A549 (cell line): ENCODE results near the gene PCDHA2. TPM values are rescaled to one million over a fixed set of nuclear protein-coding genes. Genes with fewer than 3 reads are reported as not detected.
"Not testable (repeated sequence)": the region's sequence is repeated elsewhere in the genome, so short reads cannot be mapped to it uniquely, and the experiment has no call there.

Experiments
- ATAC-seq, 2 experiments: fragments of 200-7000 bp in 1 of 2; fragments of >200 bp in 1 of 2; cut with Nextera tagmentation in 1 of 2; cut with Tn5 transposase in 1 of 2; 3 replicates each; pipeline versions ENCODE4 v1.8.0 to v1.9.1; 2018 to 2020; ENCODE audit warnings: mild to moderate bottlenecking in 1 of 2, moderate library complexity in 1 of 2
- CTCF ChIA-PET: fragments of 300-600 bp; sonication (Branson Sonifier 250); formaldehyde crosslinking; extraction: SDS; loops from one replicate; lab custom pipeline; 2021; ENCODE audit warnings: antibody characterized with exemption, inconsistent platforms; lab: Yijun Ruan, JAX
- POLR2A ChIA-PET: fragments of 350-600 bp; formaldehyde crosslinking; extraction: SDS; loops from one replicate; lab custom pipeline; 2021; ENCODE audit warnings: antibody characterized with exemption, inconsistent platforms; lab: Yijun Ruan, JAX
- DNase-seq, 2 experiments: peaks; one replicate each; pipeline versions ENCODE4 v3.0.0 to v3.0.0-alpha.2; 2011 to 2016; ENCODE audit warnings: low read depth in 1 of 2, low spot score in 1 of 2
- FAIRE-seq: peaks from 2 replicates; lab custom pipeline; 2011; peaks lifted over from hg19 to GRCh38; lab: Jason Lieb, UNC
- H3K27ac ChIP-seq, 2 experiments: fragments of >200 bp; sonication (Bioruptor Twin); formaldehyde crosslinking; 3 replicates each; pipeline ENCODE4 v1.5.1; 2016 to 2017
- H3K4me1 ChIP-seq: fragments of >200 bp; sonication (Bioruptor Twin); formaldehyde crosslinking; 3 replicates; pipeline ENCODE4 v1.6.1; 2016
- H3K4me2 ChIP-seq: fragments of >200 bp; sonication (Bioruptor Twin); formaldehyde crosslinking; 3 replicates; pipeline ENCODE4 v1.6.1; 2016
- H3K4me3 ChIP-seq: fragments of >200 bp; sonication (Bioruptor Twin); formaldehyde crosslinking; 3 replicates; pipeline ENCODE4 v1.5.1; 2016
- H3K9me3 ChIP-seq: fragments of >200 bp; sonication (Bioruptor Twin); formaldehyde crosslinking; 3 replicates; pipeline ENCODE4 v1.6.1; 2016
- CEBPB ChIP-seq, 2 experiments: fragments of >200 bp in 1 of 2; sonication (Bioruptor Twin) in 1 of 2; formaldehyde crosslinking in 1 of 2; IDR thresholded peaks; 2 replicates each; pipeline ENCODE4 v1.6.1; 2012 to 2016
- ESRRA ChIP-seq: fragments of 150-350 bp; IDR thresholded peaks from 2 replicates; pipeline ENCODE4 v1.6.1; 2014; ENCODE audit warnings: mild to moderate bottlenecking, low read length, borderline replicate concordance
- FOSL2 ChIP-seq, 2 experiments: fragments of 450-650 bp in 1 of 2; fragments of >200 bp in 1 of 2; sonication (Bioruptor Twin) in 1 of 2; formaldehyde crosslinking; IDR thresholded peaks; 2 replicates each; pipeline versions ENCODE4 v1.5.0 to v1.6.1; 2016 to 2020; ENCODE audit warnings: mild to moderate bottlenecking in 1 of 2, moderate library complexity in 1 of 2
- FOXS1 ChIP-seq: fragments of 250-450 bp; sonication (Bioruptor Pico); IDR thresholded peaks from 2 replicates; pipeline ENCODE4 v1.5.0; 2020; ENCODE audit warnings: mild to moderate bottlenecking, moderate library complexity
- GATA3 ChIP-seq: IDR thresholded peaks from 2 replicates; pipeline ENCODE4 v1.6.1; 2012; ENCODE audit warnings: borderline replicate concordance
- HDAC2 ChIP-seq: fragments of 200-600 bp; sonication (generic); IDR thresholded peaks from 2 replicates; pipeline ENCODE4 v1.6.1; 2016
- HOXB13 ChIP-seq: fragments of 250-450 bp; sonication (Bioruptor Pico); IDR thresholded peaks from 2 replicates; pipeline ENCODE4 v1.5.0; 2020; ENCODE audit warnings: low read depth, mild to moderate bottlenecking, moderate library complexity
- JUNB ChIP-seq: fragments of >200 bp; sonication (Bioruptor Twin); formaldehyde crosslinking; IDR thresholded peaks from 2 replicates; pipeline ENCODE4 v1.6.1; 2016
- NPAS2 ChIP-seq: fragments of 250-450 bp; sonication (Bioruptor Pico); IDR thresholded peaks from 2 replicates; pipeline ENCODE4 v1.8.0; 2022; ENCODE audit warnings: mild to moderate bottlenecking, moderate library complexity, borderline replicate concordance
- NR3C1 ChIP-seq: fragments of >200 bp; sonication (Bioruptor Twin); formaldehyde crosslinking; IDR thresholded peaks from 3 replicates; pipeline ENCODE4 v1.6.1; 2017
- PHF8 ChIP-seq: fragments of 200-600 bp; sonication (generic); IDR thresholded peaks from 2 replicates; pipeline ENCODE4 v1.6.1; 2016; ENCODE audit warnings: low read depth, mild to moderate bottlenecking, antibody characterized with exemption, moderate library complexity, borderline replicate concordance
- POLR2A ChIP-seq: IDR thresholded peaks from 2 replicates; pipeline ENCODE4 v1.6.1; 2012; ENCODE audit warnings: mild to moderate bottlenecking, low read length
- RARB ChIP-seq: fragments of 250-450 bp; sonication (Bioruptor Pico); IDR thresholded peaks from 2 replicates; pipeline ENCODE4 v1.8.0; 2021; ENCODE audit warnings: mild to moderate bottlenecking, moderate library complexity
- RFX5 ChIP-seq: fragments of 450-650 bp; IDR thresholded peaks from 2 replicates; pipeline ENCODE4 v1.7.1; 2014; ENCODE audit warnings: antibody characterized with exemption, mild to moderate bottlenecking, moderate library complexity
- RNF2 ChIP-seq: fragments of 200-600 bp; sonication (generic); IDR thresholded peaks from 2 replicates; pipeline ENCODE4 v1.6.1; 2016; ENCODE audit warnings: low read depth, mild to moderate bottlenecking, antibody characterized with exemption, moderate library complexity, borderline replicate concordance
- SMC3 ChIP-seq: fragments of >200 bp; sonication (Bioruptor Twin); formaldehyde crosslinking; IDR thresholded peaks from 3 replicates; pipeline ENCODE4 v1.6.1; 2018; ENCODE audit warnings: inconsistent platforms
- TFCP2L1 ChIP-seq: fragments of 250-450 bp; sonication (Bioruptor Pico); IDR thresholded peaks from 2 replicates; pipeline ENCODE4 v1.5.0; 2021; ENCODE audit warnings: mild to moderate bottlenecking
- ZC3H11A ChIP-seq: fragments of 450-650 bp; IDR thresholded peaks from 2 replicates; pipeline ENCODE4 v1.6.1; 2014; ENCODE audit warnings: antibody characterized with exemption, mild to moderate bottlenecking
- ZNF302 ChIP-seq: fragments of 250-450 bp; sonication (Bioruptor Pico); IDR thresholded peaks from 2 replicates; pipeline ENCODE4 v1.9.0; 2021; ENCODE audit warnings: inconsistent platforms, mild to moderate bottlenecking, moderate library complexity
- WGBS: methylation state at CpG from one replicate; pipeline ENCODE4 v1.1.6; 2017; ENCODE audit errors: missing lambda C conversion rate; 5-methylcytosine and 5-hydroxymethylcytosine counted together
- polyA plus RNA-seq, 4 experiments: library from polyadenylated mRNA; depleted of rRNA in 3 of 4; stranded (reverse); fragments of >200 nt; fragmentation: RNase III in 1 of 4; extraction: RNeasy Plus Mini Kit Qiagen cat#74134 plus additional on column Dnase treatment in 1 of 4; gene quantifications; 2 replicates in 3 of 4; 3 replicates in 1 of 4; pipeline ENCODE4 v1.2.3, GENCODE V29; 2011 to 2017
- TF ChIP-seq, protein P1 (sequence below): IDR thresholded peaks from 2 replicates; pipeline ENCODE4 v1.6.1; 2012; ENCODE audit warnings: low read depth, borderline replicate concordance
- TF ChIP-seq, protein P2 (sequence below): fragments of 150-350 bp; IDR thresholded peaks from 2 replicates; pipeline ENCODE4 v1.6.1; 2014; ENCODE audit warnings: low read depth, mild to moderate bottlenecking, low read length
- TF ChIP-seq, protein P3 (sequence below): fragments of 200-600 bp; sonication (generic); IDR thresholded peaks from 2 replicates; pipeline ENCODE4 v1.6.1; 2016; ENCODE audit warnings: antibody characterized with exemption, mild to moderate bottlenecking, moderate library complexity
- TF ChIP-seq, protein P4 (sequence below): IDR thresholded peaks from 2 replicates; pipeline ENCODE4 v1.6.1; 2012
- TF ChIP-seq, protein P5 (sequence below): fragments of 250-450 bp; sonication (Bioruptor Pico); IDR thresholded peaks from 2 replicates; pipeline ENCODE4 v1.5.0; 2020; ENCODE audit warnings: low read depth, mild to moderate bottlenecking, moderate library complexity
- TF ChIP-seq, protein P6 (sequence below): fragments of >200 bp; sonication (Bioruptor Twin); formaldehyde crosslinking; IDR thresholded peaks from 2 replicates; pipeline ENCODE4 v1.6.1; 2016

PCDHA2 gene
- polyA plus RNA-seq, 2 of the 4 experiments (the other 2 are of a cell fraction) = 0.03 to 0.08 TPM

DNA sequence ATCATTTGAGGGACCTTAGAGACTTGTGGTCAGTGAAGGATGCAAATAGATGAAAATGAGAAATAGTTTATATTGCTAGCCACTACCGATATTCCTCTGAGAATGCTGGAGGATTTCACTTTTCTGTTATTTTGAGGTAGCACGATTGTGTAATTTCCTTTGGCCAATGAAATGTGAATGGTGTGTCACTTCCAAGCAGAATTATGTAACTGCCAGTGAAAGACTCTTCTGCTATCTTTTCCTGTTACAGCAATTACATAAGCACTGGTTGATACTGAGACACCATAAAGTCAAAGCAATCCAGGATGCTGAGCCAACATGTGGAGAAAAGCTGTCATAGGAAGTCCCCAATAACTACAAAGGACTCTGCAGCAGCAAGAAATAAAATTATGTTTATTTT lies 3.6 kb upstream of the PCDHA2 start:
- Histone ChIP-seq H3K4me3 (no peak overlapping the region), H3K4me2 (no peak overlapping the region), H3K27ac (no peak overlapping the region), H3K4me1 (no peaks in the 10 kb centered on the region), H3K9me3 (peaks cover 36% of the 10 kb centered on the region)
- no peak for ATAC-seq
- DNase-seq = no peak
- POLR2A ChIA-PET = no interaction called here
- TF ChIP-seq GATA3 (no peak), ZC3H11A (no peak), TFCP2L1 (no peak), NPAS2 (no peak), SMC3 (no peak), POLR2A (no peak), JUNB (no peak), FOSL2 (IDR thresholded peaks at IDR 0.05) (no peak), FOSL2 (CRISPR knock-in tag; IDR thresholded peaks at IDR 0.05) (no peak), RARB (no peak), CEBPB (IDR thresholded peaks at IDR 0.05) (no peak), RFX5 (no peak), PHF8 (no peak)
- TF ChIP-seq, protein P1, sequence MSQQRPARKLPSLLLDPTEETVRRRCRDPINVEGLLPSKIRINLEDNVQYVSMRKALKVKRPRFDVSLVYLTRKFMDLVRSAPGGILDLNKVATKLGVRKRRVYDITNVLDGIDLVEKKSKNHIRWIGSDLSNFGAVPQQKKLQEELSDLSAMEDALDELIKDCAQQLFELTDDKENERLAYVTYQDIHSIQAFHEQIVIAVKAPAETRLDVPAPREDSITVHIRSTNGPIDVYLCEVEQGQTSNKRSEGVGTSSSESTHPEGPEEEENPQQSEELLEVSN = no peak
- TF ChIP-seq, protein P2, sequence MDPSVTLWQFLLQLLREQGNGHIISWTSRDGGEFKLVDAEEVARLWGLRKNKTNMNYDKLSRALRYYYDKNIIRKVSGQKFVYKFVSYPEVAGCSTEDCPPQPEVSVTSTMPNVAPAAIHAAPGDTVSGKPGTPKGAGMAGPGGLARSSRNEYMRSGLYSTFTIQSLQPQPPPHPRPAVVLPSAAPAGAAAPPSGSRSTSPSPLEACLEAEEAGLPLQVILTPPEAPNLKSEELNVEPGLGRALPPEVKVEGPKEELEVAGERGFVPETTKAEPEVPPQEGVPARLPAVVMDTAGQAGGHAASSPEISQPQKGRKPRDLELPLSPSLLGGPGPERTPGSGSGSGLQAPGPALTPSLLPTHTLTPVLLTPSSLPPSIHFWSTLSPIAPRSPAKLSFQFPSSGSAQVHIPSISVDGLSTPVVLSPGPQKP = no peak
- TF ChIP-seq, protein P3, sequence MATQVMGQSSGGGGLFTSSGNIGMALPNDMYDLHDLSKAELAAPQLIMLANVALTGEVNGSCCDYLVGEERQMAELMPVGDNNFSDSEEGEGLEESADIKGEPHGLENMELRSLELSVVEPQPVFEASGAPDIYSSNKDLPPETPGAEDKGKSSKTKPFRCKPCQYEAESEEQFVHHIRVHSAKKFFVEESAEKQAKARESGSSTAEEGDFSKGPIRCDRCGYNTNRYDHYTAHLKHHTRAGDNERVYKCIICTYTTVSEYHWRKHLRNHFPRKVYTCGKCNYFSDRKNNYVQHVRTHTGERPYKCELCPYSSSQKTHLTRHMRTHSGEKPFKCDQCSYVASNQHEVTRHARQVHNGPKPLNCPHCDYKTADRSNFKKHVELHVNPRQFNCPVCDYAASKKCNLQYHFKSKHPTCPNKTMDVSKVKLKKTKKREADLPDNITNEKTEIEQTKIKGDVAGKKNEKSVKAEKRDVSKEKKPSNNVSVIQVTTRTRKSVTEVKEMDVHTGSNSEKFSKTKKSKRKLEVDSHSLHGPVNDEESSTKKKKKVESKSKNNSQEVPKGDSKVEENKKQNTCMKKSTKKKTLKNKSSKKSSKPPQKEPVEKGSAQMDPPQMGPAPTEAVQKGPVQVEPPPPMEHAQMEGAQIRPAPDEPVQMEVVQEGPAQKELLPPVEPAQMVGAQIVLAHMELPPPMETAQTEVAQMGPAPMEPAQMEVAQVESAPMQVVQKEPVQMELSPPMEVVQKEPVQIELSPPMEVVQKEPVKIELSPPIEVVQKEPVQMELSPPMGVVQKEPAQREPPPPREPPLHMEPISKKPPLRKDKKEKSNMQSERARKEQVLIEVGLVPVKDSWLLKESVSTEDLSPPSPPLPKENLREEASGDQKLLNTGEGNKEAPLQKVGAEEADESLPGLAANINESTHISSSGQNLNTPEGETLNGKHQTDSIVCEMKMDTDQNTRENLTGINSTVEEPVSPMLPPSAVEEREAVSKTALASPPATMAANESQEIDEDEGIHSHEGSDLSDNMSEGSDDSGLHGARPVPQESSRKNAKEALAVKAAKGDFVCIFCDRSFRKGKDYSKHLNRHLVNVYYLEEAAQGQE = no peak
- TF ChIP-seq, protein P4, sequence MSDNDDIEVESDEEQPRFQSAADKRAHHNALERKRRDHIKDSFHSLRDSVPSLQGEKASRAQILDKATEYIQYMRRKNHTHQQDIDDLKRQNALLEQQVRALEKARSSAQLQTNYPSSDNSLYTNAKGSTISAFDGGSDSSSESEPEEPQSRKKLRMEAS = no peak
- CTCF ChIA-PET = no interaction called here
- 10% methylated on average over 2 of the region's 2 CpGs for WGBS
- FAIRE-seq = no peak

DNA sequence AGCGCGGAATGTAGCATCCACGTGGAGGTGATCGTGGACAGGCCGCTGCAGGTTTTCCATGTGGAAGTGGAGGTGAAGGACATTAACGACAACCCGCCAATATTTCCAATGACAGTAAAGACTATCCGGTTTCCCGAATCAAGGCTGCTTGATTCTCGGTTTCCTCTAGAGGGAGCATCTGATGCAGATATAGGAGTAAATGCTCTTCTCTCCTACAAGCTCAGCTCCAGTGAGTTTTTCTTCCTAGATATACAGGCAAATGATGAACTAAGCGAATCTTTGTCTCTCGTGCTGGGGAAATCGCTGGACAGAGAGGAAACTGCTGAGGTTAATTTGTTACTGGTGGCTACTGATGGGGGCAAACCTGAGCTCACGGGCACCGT lies 598 bp downstream of the PCDHA2 start:
- CTCF ChIA-PET = interaction anchor here (0.6 to 4.9 kb wide), 8 partner anchors 9 to 1561 kb away, joined by 3 to 28 read pairs (median 4); partner anchors contain the start of genes PCDHA1, PCDHA11, PCDHA4 and PCDHA5
- peaks cover 33% of the 10 kb centered on the region for H3K9me3 ChIP-seq
- FAIRE-seq = no peak
- peak overlapping the region; percentile 51 for H3K4me2 ChIP-seq
- TF ChIP-seq NR3C1 (no peak), GATA3 (no peak), FOXS1 (CRISPR knock-in tag) (no peak), POLR2A (no peak), ZNF302 (no peak), HOXB13 (CRISPR knock-in tag) (no peak), ESRRA (no peak), RNF2 (no peak), TFCP2L1 (no peak), HDAC2 (no peak), ZC3H11A (no peak)
- TF ChIP-seq, protein P5, sequence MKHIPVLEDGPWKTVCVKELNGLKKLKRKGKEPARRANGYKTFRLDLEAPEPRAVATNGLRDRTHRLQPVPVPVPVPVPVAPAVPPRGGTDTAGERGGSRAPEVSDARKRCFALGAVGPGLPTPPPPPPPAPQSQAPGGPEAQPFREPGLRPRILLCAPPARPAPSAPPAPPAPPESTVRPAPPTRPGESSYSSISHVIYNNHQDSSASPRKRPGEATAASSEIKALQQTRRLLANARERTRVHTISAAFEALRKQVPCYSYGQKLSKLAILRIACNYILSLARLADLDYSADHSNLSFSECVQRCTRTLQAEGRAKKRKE (CRISPR knock-in tag) = no peak
- TF ChIP-seq, protein P6, sequence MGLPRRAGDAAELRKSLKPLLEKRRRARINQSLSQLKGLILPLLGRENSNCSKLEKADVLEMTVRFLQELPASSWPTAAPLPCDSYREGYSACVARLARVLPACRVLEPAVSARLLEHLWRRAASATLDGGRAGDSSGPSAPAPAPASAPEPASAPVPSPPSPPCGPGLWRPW = no peak
- H3K27ac ChIP-seq = no peak overlapping the region
- H3K4me1 ChIP-seq = no peaks in the 10 kb centered on the region
- POLR2A ChIA-PET = no interaction called here
- DNase-seq = peak; percentile 41 to 51
- 37% methylated on average over 15 of the region's 15 CpGs for WGBS
- H3K4me3 ChIP-seq = peak overlapping the region; percentile 38
- ATAC-seq = peak; percentile 85 to 93; a peak in 5 of 6 replicates

DNA sequence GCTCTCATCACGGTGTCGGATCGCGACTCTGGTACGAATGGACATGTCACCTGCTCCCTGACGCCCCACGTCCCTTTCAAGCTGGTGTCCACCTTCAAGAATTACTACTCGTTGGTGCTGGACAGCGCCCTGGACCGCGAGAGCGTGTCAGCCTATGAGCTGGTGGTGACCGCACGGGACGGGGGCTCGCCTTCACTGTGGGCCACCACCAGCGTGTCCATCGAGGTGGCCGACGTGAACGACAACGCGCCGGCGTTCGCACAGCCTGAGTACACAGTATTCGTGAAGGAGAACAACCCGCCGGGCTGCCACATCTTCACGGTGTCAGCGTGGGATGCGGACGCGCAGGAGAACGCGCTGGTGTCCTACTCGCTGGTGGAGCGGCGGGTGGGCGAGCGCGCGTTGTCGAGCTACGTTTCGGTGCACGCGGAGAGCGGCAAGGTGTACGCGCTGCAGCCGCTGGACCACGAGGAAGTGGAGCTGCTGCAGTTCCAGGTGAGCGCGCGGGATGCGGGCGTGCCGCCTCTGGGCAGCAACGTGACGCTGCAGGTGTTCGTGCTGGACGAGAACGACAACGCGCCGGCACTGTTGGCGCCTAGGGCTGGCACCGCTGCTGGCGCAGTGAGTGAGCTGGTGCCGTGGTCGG lies 1.5 kb downstream of the PCDHA2 start:
- POLR2A ChIA-PET, DNase-seq, H3K4me3 ChIP-seq, H3K27ac ChIP-seq, H3K4me2 ChIP-seq, ATAC-seq, H3K4me1 ChIP-seq, FAIRE-seq: not testable (repeated sequence)
- peaks cover 37% of the 10 kb centered on the region for H3K9me3 ChIP-seq
- 83% methylated on average over 65 of the region's 72 CpGs for WGBS
- CTCF ChIA-PET = interaction anchor here (1.5 to 4.9 kb wide), 4 partner anchors 11 to 26 kb away, joined by 4 to 28 read pairs (median 7); partner anchors contain the start of genes PCDHA4 and PCDHA5
